Activated CD4-positive, alpha-beta T cell treated with anti-CD3 and anti-CD28 coated beads, Interleukin-2, amount 50 U/mL, for 16 hours (primary cell): ENCODE results near the gene SYK.

ENCODE experiments used
- DNase-seq: peaks from one replicate; pipeline ENCODE4 v3.0.0-alpha.2; 2020

The SYK gene

GRCh38 chr9:90909225-90909624 lies 107.6 kb downstream of the SYK start:
- no peak for DNase-seq

GRCh38 chr9:90909747-90910283 lies 108.2 kb downstream of the SYK start:
- no peak for DNase-seq

GRCh38 chr9:90914196-90914595 lies 112.6 kb downstream of the SYK start:
- no peak for DNase-seq

GRCh38 chr9:90914868-90915483 lies 113.4 kb downstream of the SYK start:
- peak; percentile 73 for DNase-seq

- peak; percentile 24 for DNase-seq
Observed at GRCh38 chr9:90915693-90916092, 114.1 kb downstream of the SYK start.

GRCh38 chr9:90916147-90916734 lies 114.6 kb downstream of the SYK start:
- DNase-seq, result no peak

GRCh38 chr9:90919883-90920282 lies 118.3 kb downstream of the SYK start:
- DNase-seq, result no peak

- DNase-seq, result no peak
Observed at GRCh38 chr9:90921104-90921503, 119.5 kb downstream of the SYK start.

- no peak for DNase-seq
Observed at GRCh38 chr9:90921969-90922368, 120.3 kb downstream of the SYK start.

GRCh38 chr9:90925581-90926257 lies 124.1 kb downstream of the SYK start:
- DNase-seq, result no peak

- no peak for DNase-seq
Observed at GRCh38 chr9:90926936-90927335, 125.3 kb downstream of the SYK start.

GRCh38 chr9:90927496-90927895 lies 125.9 kb downstream of the SYK start:
- no peak for DNase-seq

GRCh38 chr9:90929626-90930025 lies 128.0 kb downstream of the SYK start:
- no peak for DNase-seq

- DNase-seq, result no peak
Observed at GRCh38 chr9:90933468-90933867, 131.8 kb downstream of the SYK start.

- DNase-seq, result no peak
Observed at GRCh38 chr9:90939351-90939750, 137.7 kb downstream of the SYK start.

GRCh38 chr9:90940280-90940679 lies 138.7 kb downstream of the SYK start:
- no peak for DNase-seq

GRCh38 chr9:90941661-90942060 lies 140.0 kb downstream of the SYK start:
- no peak for DNase-seq

- no peak for DNase-seq
Observed at GRCh38 chr9:90942555-90942954, 140.9 kb downstream of the SYK start.

- DNase-seq, result no peak
Observed at GRCh38 chr9:90943341-90943740, 141.7 kb downstream of the SYK start.

- no peak for DNase-seq
Observed at GRCh38 chr9:90945336-90945735, 143.7 kb downstream of the SYK start.

GRCh38 chr9:90946982-90947381 lies 145.4 kb downstream of the SYK start:
- DNase-seq, result no peak
